Endodermal cell (in vitro differentiated cells): Measurements from ENCODE around the gene CDK7. TPM values are rescaled to one million over a fixed set of nuclear protein-coding genes. Genes with fewer than 3 reads are reported as not detected.

ENCODE experiments used
- DNase-seq: peaks from one replicate; pipeline ENCODE4 v3.0.0-alpha.2; 2017
- H3K27ac ChIP-seq: 2 replicates; pipeline ENCODE4 v1.5.1; 2013; ENCODE audit warnings: mild to moderate bottlenecking, low read depth, low read length, moderate library complexity
- H3K27me3 ChIP-seq: 2 replicates; pipeline ENCODE4 v1.6.1; 2013; ENCODE audit warnings: mild to moderate bottlenecking, low read length, moderate library complexity; ENCODE audit not compliant: insufficient read depth, control insufficient read depth, poor library complexity, severe bottlenecking
- H3K36me3 ChIP-seq: 2 replicates; pipeline ENCODE4 v1.7.0; 2013; ENCODE audit warnings: mild to moderate bottlenecking, low read length, moderate library complexity; ENCODE audit not compliant: control insufficient read depth, insufficient read depth
- H3K4me1 ChIP-seq: one replicate; pipeline ENCODE4 v1.7.0; 2013; ENCODE audit warnings: low read length; ENCODE audit not compliant: control insufficient read depth, insufficient read depth
- H3K4me3 ChIP-seq: 2 replicates; pipeline ENCODE4 v1.5.1; 2013; ENCODE audit warnings: mild to moderate bottlenecking, low read length, moderate library complexity
- H3K9ac ChIP-seq: 2 replicates; pipeline ENCODE4 v1.6.1; 2013; ENCODE audit warnings: mild to moderate bottlenecking, low read length, moderate library complexity; ENCODE audit not compliant: poor library complexity, severe bottlenecking; ENCODE audit errors: extremely low read depth
- H3K9me3 ChIP-seq: 2 replicates; pipeline ENCODE4 v1.6.1; 2013; ENCODE audit warnings: mild to moderate bottlenecking, low read length, moderate library complexity; ENCODE audit not compliant: control insufficient read depth
- H3K27ac Mint-ChIP-seq: 2 replicates; pipeline ENCODE4 v1.8.0; 2020; ENCODE audit warnings: mixed read lengths
- H3K27me3 Mint-ChIP-seq: 2 replicates; pipeline ENCODE4 v1.8.0; 2021; ENCODE audit warnings: mild to moderate bottlenecking, mixed read lengths; ENCODE audit not compliant: insufficient read depth
- H3K36me3 Mint-ChIP-seq: 2 replicates; pipeline ENCODE4 v1.8.0; 2020; ENCODE audit warnings: low read depth, mixed read lengths
- H3K4me1 Mint-ChIP-seq: 2 replicates; pipeline ENCODE4 v1.8.0; 2020; ENCODE audit warnings: mixed read lengths
- H3K4me3 Mint-ChIP-seq: 2 replicates; pipeline ENCODE4 v1.8.0; 2020; ENCODE audit warnings: mild to moderate bottlenecking, moderate library complexity, mixed read lengths
- H3K9me3 Mint-ChIP-seq: 2 replicates; pipeline ENCODE4 v1.8.0; 2020; ENCODE audit warnings: mild to moderate bottlenecking, mixed read lengths
- CTCF ChIP-seq: fragments of 200-600 bp; sonication (generic); conservative IDR thresholded peaks from 2 replicates; pipeline ENCODE4 v1.5.0; 2021; ENCODE audit warnings: antibody characterized with exemption, mild to moderate bottlenecking
- WGBS, 2 experiments: methylation state at CpG; one replicate each; pipeline versions ENCODE4 v1.1.5 to v1.1.7; 2013; ENCODE audit warnings: missing lambda C conversion rate in 2 of 2, mixed read lengths in 1 of 2; ENCODE audit not compliant: insufficient coverage in 1 of 2, insufficient read length in 1 of 2; 5-methylcytosine and 5-hydroxymethylcytosine counted together
- total RNA-seq, 2 donors: library from RNA; stranded (reverse); fragmentation: NEBNext Ultra II Directional in 1 of 2; extraction: Animal tissue kit (Norgen Biotek cat#: 25700) in 1 of 2; gene quantifications; 2 replicates in 1 of 2; 3 replicates in 1 of 2; pipeline ENCODE4 v1.2.1, GENCODE V29; 2021

The CDK7 gene
- total RNA-seq, 2 donors from 2014 or later: 49.7 to 52.0 TPM

GRCh38 chr5:69242215-69242927 is 7.7 kb downstream of the CDK7 start:
- Mint-ChIP-seq H3K27ac (no peak overlapping the region), H3K4me1 (peaks cover 2% of the 10 kb centered on the region), H3K9me3 (peaks cover 15% of the 10 kb centered on the region), H3K27me3 (no peaks in the 10 kb centered on the region), H3K4me3 (no peak overlapping the region), H3K36me3 (peaks cover 68% of the 10 kb centered on the region)
- DNase-seq: no peak
- no peak for TF ChIP-seq CTCF
- H3K9ac ChIP-seq: no peak overlapping the region
- peaks cover 66% of the 10 kb centered on the region for H3K36me3 ChIP-seq
- 95 to 97% methylated on average over 4 to 7 of the region's 8 CpGs for WGBS, 2 experiments
- no peak overlapping the region for H3K27ac ChIP-seq
- H3K9me3 ChIP-seq: peaks cover 12% of the 10 kb centered on the region
- no peak overlapping the region for H3K4me3 ChIP-seq
- H3K4me1 ChIP-seq: no peaks in the 10 kb centered on the region
- H3K27me3 ChIP-seq: no peaks in the 10 kb centered on the region

GRCh38 chr5:69245031-69245430 is 10.3 kb downstream of the CDK7 start:
- no peak overlapping the region for H3K4me3 Mint-ChIP-seq
- TF ChIP-seq CTCF: no peak
- no peaks in the 10 kb centered on the region for H3K4me1 Mint-ChIP-seq

GRCh38 chr5:69248019-69248418 is 13.3 kb downstream of the CDK7 start:
- H3K27ac Mint-ChIP-seq: no peak overlapping the region
- no peak overlapping the region for H3K4me3 Mint-ChIP-seq

More at GRCh38 chr5:69245031-69245430, 10.3 kb downstream of the CDK7 start:
- Histone ChIP-seq H3K9me3 (peaks cover 12% of the 10 kb centered on the region), H3K4me1 (no peaks in the 10 kb centered on the region), H3K27ac (no peak overlapping the region), H3K9ac (no peak overlapping the region), H3K27me3 (no peaks in the 10 kb centered on the region), H3K36me3 (peaks cover 45% of the 10 kb centered on the region), H3K4me3 (no peak overlapping the region)
- peaks cover 51% of the 10 kb centered on the region for H3K36me3 Mint-ChIP-seq
- peaks cover 15% of the 10 kb centered on the region for H3K9me3 Mint-ChIP-seq
- 96 to 100% methylated on average over 2 to 4 of the region's 5 CpGs for WGBS, 2 experiments
- DNase-seq: no peak
- H3K27ac Mint-ChIP-seq: no peak overlapping the region
- H3K27me3 Mint-ChIP-seq: no peaks in the 10 kb centered on the region

More at GRCh38 chr5:69248019-69248418, 13.3 kb downstream of the CDK7 start:
- H3K27ac ChIP-seq: no peak overlapping the region
- no peak overlapping the region for H3K9ac ChIP-seq
- Mint-ChIP-seq H3K4me1 (no peaks in the 10 kb centered on the region), H3K36me3 (peaks cover 44% of the 10 kb centered on the region), H3K9me3 (peaks cover 2% of the 10 kb centered on the region), H3K27me3 (no peaks in the 10 kb centered on the region)
- WGBS, 2 experiments: 98 to 100% methylated on average over 1 to 2 of the region's 2 CpGs
- TF ChIP-seq CTCF: no peak
- DNase-seq: no peak
- H3K36me3 ChIP-seq: peaks cover 40% of the 10 kb centered on the region
- H3K9me3 ChIP-seq: no peaks in the 10 kb centered on the region
- H3K4me3 ChIP-seq: no peak overlapping the region
- no peaks in the 10 kb centered on the region for H3K27me3 ChIP-seq
- no peaks in the 10 kb centered on the region for H3K4me1 ChIP-seq
